Chondrocyte (in vitro differentiated cells): ENCODE data around the gene ATG101. TPM values are rescaled to one million over a fixed set of nuclear protein-coding genes. Genes with fewer than 3 reads are reported as not detected.
"Not testable (repeated sequence)": the region's sequence is repeated elsewhere in the genome, so short reads cannot be mapped to it uniquely, and the experiment has no call there.

Experiments
- DNase-seq: peaks from one replicate; pipeline ENCODE4 v3.0.0; 2021; ENCODE audit warnings: mixed read lengths, low spot score
- H3K27ac Mint-ChIP-seq: one replicate; pipeline ENCODE4 v1.8.0; 2021; ENCODE audit warnings: mild to moderate bottlenecking, moderate library complexity, mixed read lengths; ENCODE audit not compliant: unreplicated experiment
- H3K27me3 Mint-ChIP-seq: 2 replicates; pipeline ENCODE4 v1.8.0; 2021; ENCODE audit warnings: low read depth, mixed read lengths
- H3K36me3 Mint-ChIP-seq: 2 replicates; pipeline ENCODE4 v1.8.0; 2021; ENCODE audit warnings: low read depth, mixed read lengths
- H3K4me1 Mint-ChIP-seq: 2 replicates; pipeline ENCODE4 v1.8.0; 2021; ENCODE audit warnings: low read depth, mild to moderate bottlenecking, mixed read lengths
- H3K4me3 Mint-ChIP-seq: one replicate; pipeline ENCODE4 v1.8.0; 2021; ENCODE audit warnings: mild to moderate bottlenecking, moderate library complexity, mixed read lengths; ENCODE audit not compliant: unreplicated experiment
- H3K9me3 Mint-ChIP-seq: 2 replicates; pipeline ENCODE4 v1.8.0; 2021; ENCODE audit warnings: low read depth, mixed read lengths
- total RNA-seq: library from RNA; stranded (reverse); gene quantifications from 3 replicates; pipeline ENCODE4 v1.2.1, GENCODE V29; 2021
- TF ChIP-seq, protein P1 (sequence below): fragments of 200-600 bp; sonication (generic); IDR thresholded peaks from 2 replicates; pipeline ENCODE4 v1.5.0; 2021; ENCODE audit warnings: antibody characterized with exemption, mild to moderate bottlenecking, moderate library complexity

ATG101 gene
- total RNA-seq, 1 donor from 2014 or later: 48.0 TPM

DNA sequence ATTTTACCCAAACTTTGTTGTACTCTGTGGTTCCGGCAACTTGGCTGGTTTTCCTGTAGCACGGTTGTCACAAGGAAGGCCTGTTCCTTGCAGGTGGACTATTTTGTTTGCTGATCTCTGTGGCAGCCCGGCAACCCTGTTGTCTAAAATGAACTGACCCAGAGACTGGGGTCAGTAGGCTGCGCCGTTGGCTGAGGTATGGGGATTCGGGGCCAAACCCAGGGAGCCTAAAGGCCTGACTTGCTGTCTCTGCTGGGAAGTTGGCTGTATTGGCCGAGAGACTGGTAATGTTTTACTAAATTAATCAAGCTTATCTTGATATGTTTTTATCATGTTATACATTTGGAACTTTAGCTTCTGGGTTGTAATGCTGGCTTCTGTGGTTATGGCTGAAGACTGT is 23.6 kb downstream of the ATG101 start:
- H3K4me1 Mint-ChIP-seq: no peaks in the 10 kb centered on the region

DNA sequence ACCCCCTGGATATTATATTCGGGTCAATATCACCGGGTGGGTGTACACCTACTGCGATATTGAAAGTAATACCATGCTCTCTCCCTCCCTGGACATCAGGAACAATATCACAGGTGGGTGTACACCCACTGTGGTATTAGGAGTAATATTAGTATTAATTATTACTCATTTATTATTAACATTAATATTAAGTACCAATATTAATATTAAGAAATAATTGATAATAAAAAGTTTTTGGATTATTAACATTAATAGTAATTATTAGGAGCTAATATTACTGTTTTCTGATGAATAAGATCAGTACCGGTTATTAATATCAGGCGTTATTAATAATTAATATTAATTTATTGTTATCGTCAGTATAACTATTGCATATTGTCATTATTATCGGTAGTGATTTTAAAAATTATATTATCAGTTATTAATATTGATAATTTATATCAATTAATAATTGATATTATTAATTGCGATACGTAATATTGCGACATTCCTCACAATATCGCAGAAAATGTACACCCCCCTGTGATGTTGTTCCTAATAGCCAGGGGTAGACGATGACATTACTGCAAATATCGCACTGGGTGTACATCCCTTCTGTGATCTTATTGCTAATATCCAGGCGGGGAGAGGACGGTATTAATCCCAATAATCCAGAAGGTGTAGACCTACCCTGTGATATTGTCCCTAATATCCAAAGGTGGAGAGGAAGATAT is 26.7 kb downstream of the ATG101 start:
- Mint-ChIP-seq H3K9me3 (peaks cover 3% of the 10 kb centered on the region), H3K4me3 (no peak overlapping the region), H3K36me3 (peaks cover 3% of the 10 kb centered on the region), H3K27ac (no peak overlapping the region), H3K27me3 (peaks cover 48% of the 10 kb centered on the region), H3K4me1 (no peaks in the 10 kb centered on the region)
- DNase-seq: no peak
- TF ChIP-seq, protein P1, sequence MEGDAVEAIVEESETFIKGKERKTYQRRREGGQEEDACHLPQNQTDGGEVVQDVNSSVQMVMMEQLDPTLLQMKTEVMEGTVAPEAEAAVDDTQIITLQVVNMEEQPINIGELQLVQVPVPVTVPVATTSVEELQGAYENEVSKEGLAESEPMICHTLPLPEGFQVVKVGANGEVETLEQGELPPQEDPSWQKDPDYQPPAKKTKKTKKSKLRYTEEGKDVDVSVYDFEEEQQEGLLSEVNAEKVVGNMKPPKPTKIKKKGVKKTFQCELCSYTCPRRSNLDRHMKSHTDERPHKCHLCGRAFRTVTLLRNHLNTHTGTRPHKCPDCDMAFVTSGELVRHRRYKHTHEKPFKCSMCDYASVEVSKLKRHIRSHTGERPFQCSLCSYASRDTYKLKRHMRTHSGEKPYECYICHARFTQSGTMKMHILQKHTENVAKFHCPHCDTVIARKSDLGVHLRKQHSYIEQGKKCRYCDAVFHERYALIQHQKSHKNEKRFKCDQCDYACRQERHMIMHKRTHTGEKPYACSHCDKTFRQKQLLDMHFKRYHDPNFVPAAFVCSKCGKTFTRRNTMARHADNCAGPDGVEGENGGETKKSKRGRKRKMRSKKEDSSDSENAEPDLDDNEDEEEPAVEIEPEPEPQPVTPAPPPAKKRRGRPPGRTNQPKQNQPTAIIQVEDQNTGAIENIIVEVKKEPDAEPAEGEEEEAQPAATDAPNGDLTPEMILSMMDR: no peak

More for the DNA sequence above, 23.6 kb downstream of the ATG101 start:
- no peak overlapping the region for H3K4me3 Mint-ChIP-seq
- TF ChIP-seq, protein P1: no peak
- DNase-seq: no peak
- peaks cover 56% of the 10 kb centered on the region for H3K27me3 Mint-ChIP-seq
- peaks cover 3% of the 10 kb centered on the region for H3K9me3 Mint-ChIP-seq
- peaks cover 3% of the 10 kb centered on the region for H3K36me3 Mint-ChIP-seq
- no peak overlapping the region for H3K27ac Mint-ChIP-seq

GRCh38 chr12:52097045-52097666 is 27.4 kb downstream of the ATG101 start:
- Mint-ChIP-seq H3K4me1 (no peaks in the 10 kb centered on the region), H3K27me3 (peaks cover 46% of the 10 kb centered on the region), H3K4me3 (no peak overlapping the region)

GRCh38 chr12:52104431-52105089 is 34.8 kb downstream of the ATG101 start:
- H3K4me1 Mint-ChIP-seq, H3K36me3 Mint-ChIP-seq, H3K4me3 Mint-ChIP-seq, H3K27ac Mint-ChIP-seq, H3K9me3 Mint-ChIP-seq, DNase-seq: not testable (repeated sequence)
- H3K27me3 Mint-ChIP-seq: peaks cover 39% of the 10 kb centered on the region

More at GRCh38 chr12:52097045-52097666, 27.4 kb downstream of the ATG101 start:
- Mint-ChIP-seq H3K27ac (no peak overlapping the region), H3K9me3 (peaks cover 3% of the 10 kb centered on the region), H3K36me3 (peaks cover 3% of the 10 kb centered on the region)
- TF ChIP-seq, protein P1: no peak
- DNase-seq: no peak

DNA sequence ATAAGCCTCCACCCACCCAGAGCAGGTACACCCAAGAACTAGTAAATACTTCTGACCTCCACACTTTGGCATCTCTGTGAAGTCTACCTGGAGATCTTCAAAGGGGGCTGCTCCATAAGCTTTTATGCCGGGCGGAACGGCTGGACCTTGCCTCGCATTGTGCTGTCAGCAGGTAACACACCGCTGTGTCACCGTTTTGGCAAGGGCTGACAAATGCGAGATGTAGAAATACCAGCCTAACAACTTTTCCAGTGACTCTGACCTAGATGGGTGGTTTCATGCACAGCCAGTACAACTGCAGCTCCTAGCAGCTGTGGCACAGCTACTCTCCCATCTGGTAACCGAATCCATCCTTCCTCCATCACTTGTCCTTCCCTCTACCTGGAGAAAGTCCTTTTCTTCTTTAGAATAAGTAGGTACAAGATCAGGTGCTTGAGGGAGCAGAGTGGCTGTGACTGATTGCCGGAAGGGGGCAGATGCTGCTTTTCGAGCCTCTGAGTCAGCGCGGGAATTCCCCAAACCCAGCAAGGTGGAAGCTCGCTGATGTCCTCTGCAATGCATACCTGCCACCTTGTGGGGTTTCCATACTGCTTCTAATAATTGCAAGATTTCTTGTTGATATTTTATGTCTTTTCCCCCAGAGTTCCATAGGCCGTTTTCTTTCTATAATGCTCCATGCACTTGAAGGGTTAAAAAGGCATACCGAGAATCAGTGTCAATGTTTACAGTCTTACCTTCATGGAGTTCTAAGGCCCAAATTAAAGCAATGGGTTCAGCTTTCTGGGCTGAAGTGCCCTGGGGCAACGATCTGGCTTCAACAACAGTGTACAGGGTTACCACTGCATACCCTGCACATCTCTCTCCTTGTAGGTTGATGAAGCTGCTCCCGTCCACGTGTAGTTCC is 46.7 kb downstream of the ATG101 start:
- not testable (repeated sequence) for H3K36me3 Mint-ChIP-seq, H3K4me3 Mint-ChIP-seq, H3K4me1 Mint-ChIP-seq, H3K9me3 Mint-ChIP-seq, DNase-seq, H3K27ac Mint-ChIP-seq
- H3K27me3 Mint-ChIP-seq: peaks cover 26% of the 10 kb centered on the region

DNA sequence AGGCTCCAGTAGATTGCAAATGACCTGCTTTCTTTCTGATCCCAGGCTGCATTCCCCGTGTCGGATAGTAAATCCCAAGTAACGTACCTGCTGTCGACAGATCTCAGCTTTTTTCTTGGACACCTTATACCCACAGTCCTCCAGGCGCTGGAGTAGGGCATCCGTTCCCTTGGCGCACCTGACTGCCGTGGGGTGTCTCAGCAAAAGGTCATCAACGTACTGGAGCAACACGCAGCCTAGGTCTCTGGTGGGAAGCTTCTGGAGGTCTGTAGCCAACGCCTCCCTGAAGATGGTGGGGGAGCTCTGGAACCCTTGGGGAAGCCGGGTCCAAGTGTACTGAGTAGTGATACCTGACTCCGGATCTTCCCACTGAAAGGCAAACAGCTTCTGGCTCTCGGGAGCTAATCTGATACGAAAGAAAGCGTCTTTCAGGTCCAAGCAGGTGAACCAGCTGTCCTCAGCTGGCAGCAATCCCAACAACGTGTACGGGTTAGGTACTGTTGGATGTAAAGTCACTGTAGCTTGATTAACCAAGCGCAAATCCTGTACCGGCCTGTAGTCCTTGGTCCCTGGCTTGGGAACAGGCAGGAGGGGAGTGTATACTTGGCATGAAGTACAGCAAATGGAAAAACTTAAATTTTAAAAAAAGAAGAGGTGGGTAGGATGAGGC is 48.2 kb downstream of the ATG101 start:
- H3K4me1 Mint-ChIP-seq, H3K27ac Mint-ChIP-seq, DNase-seq, H3K9me3 Mint-ChIP-seq, H3K4me3 Mint-ChIP-seq, H3K36me3 Mint-ChIP-seq: not testable (repeated sequence)
- H3K27me3 Mint-ChIP-seq: peaks cover 26% of the 10 kb centered on the region
